Measurements from ENCODE around the gene ITGBL1. TPM values are rescaled to one million over a fixed set of nuclear protein-coding genes. Genes with fewer than 3 reads are reported as not detected.
A peak's percentile ranks its signal among the peaks of the same experiment; 100 is the strongest.

Gene ITGBL1
- total RNA-seq, 3 donors from 2014 or later, result 0.06 to 2.3 (median 1.1) TPM

- no peak for ATAC-seq
- intact Hi-C loops (cut with DNase I, micrococcal nuclease), result no loop called here
- TF ChIP-seq CTCF (IDR thresholded peaks at IDR 0.05), result no peak
- H3K9me3 ChIP-seq, result no peaks in the 10 kb centered on the region
- H3K36me3 ChIP-seq (ENCODE audit: low read depth), result no peaks in the 10 kb centered on the region
- no peak for DNase-seq
- H3K4me3 ChIP-seq, result no peak overlapping the region
- no peaks in the 10 kb centered on the region for H3K4me1 ChIP-seq (ENCODE audit: low read depth)
Observed at GRCh38 chr13:101415358-101416174, 36.9 kb upstream of the ITGBL1 start.

GRCh38 chr13:101416181-101417042, 36.1 kb upstream of the ITGBL1 start, which contains the start of gene NALCN:
TSS of gene NALCN (minus strand) at chr13:101416508. CDS start at chr13:101399126, 17,382 bp downstream.
- H3K4me1 ChIP-seq (ENCODE audit: low read depth), result no peaks in the 10 kb centered on the region
- intact Hi-C loops (cut with DNase I, micrococcal nuclease), result no loop called here
- H3K4me3 ChIP-seq, result no peak within 1 kb of the TSS
- H3K9me3 ChIP-seq, result no peaks in the 10 kb centered on the region
- no peaks in the 10 kb centered on the region for H3K36me3 ChIP-seq (ENCODE audit: low read depth)
- TF ChIP-seq CTCF (IDR thresholded peaks at IDR 0.05), result no peak
- no peak for DNase-seq
- ATAC-seq, result peak; percentile 25

GRCh38 chr13:101417043-101417406, 35.5 kb upstream of the ITGBL1 start:
- intact Hi-C loops (cut with DNase I, micrococcal nuclease), result no loop called here
- no peak for TF ChIP-seq CTCF (IDR thresholded peaks at IDR 0.05)
- DNase-seq, result no peak

GRCh38 chr13:101417501-101417900, 35.0 kb upstream of the ITGBL1 start:
- no peak for TF ChIP-seq CTCF (IDR thresholded peaks at IDR 0.05)
- intact Hi-C loops (cut with DNase I, micrococcal nuclease), result no loop called here
- H3K4me3 ChIP-seq, result no peak overlapping the region
- H3K9me3 ChIP-seq, result no peaks in the 10 kb centered on the region
- no peaks in the 10 kb centered on the region for H3K4me1 ChIP-seq (ENCODE audit: low read depth)
- DNase-seq, result no peak
- no peaks in the 10 kb centered on the region for H3K36me3 ChIP-seq (ENCODE audit: low read depth)
- ATAC-seq, result no peak

More at GRCh38 chr13:101417043-101417406, 35.5 kb upstream of the ITGBL1 start:
- Histone ChIP-seq H3K36me3 (ENCODE audit: low read depth) (no peaks in the 10 kb centered on the region), H3K4me3 (no peak overlapping the region), H3K4me1 (ENCODE audit: low read depth) (no peaks in the 10 kb centered on the region), H3K9me3 (no peaks in the 10 kb centered on the region)
- ATAC-seq, result no peak

GRCh38 chr13:101423872-101424271, 28.6 kb upstream of the ITGBL1 start:
- H3K4me1 ChIP-seq (ENCODE audit: low read depth), result no peaks in the 10 kb centered on the region
- DNase-seq (no peak), ATAC-seq (no peak)
- no peaks in the 10 kb centered on the region for H3K36me3 ChIP-seq (ENCODE audit: low read depth)
- intact Hi-C loops (cut with DNase I, micrococcal nuclease), result no loop called here
- no peak overlapping the region for H3K4me3 ChIP-seq
- no peak for TF ChIP-seq CTCF (IDR thresholded peaks at IDR 0.05)
- H3K9me3 ChIP-seq, result no peaks in the 10 kb centered on the region
